NCI-H524 treated with DMSO at 0.1 percent for 48 hours (cell line): Measurements from ENCODE around the gene GGPS1.
"Not testable (repeated sequence)": the region's sequence is repeated elsewhere in the genome, so short reads cannot be mapped to it uniquely, and the experiment has no call there.

Source experiments
- DNase-seq: peaks from one replicate; lab custom pipeline; 2025; lab: John Stamatoyannopoulos, UW

GGPS1 gene

GRCh38 chr1:235339746-235340145, 11.4 kb downstream of the GGPS1 start:
- no peak for DNase-seq

- DNase-seq: no peak
Observed at GRCh38 chr1:235341334-235341733, 13.0 kb downstream of the GGPS1 start.

GRCh38 chr1:235342039-235342438, 13.7 kb downstream of the GGPS1 start:
- peak; percentile 89 for DNase-seq

- peak; percentile 59 for DNase-seq
Observed at GRCh38 chr1:235342471-235342870, 14.1 kb downstream of the GGPS1 start.

GRCh38 chr1:235343726-235344125, 15.4 kb downstream of the GGPS1 start:
- DNase-seq: no peak

- DNase-seq: no peak
Observed at GRCh38 chr1:235351441-235351840, 23.1 kb downstream of the GGPS1 start.

GRCh38 chr1:235351898-235352297, 23.5 kb downstream of the GGPS1 start:
- DNase-seq: no peak

- DNase-seq: no peak
Observed at GRCh38 chr1:235357485-235358373, 29.4 kb downstream of the GGPS1 start.

- no peak for DNase-seq
Observed at GRCh38 chr1:235358899-235359298, 30.5 kb downstream of the GGPS1 start.

- not testable (repeated sequence) for DNase-seq
Observed at GRCh38 chr1:235364189-235364588, 35.8 kb downstream of the GGPS1 start.

- DNase-seq: no peak
Observed at GRCh38 chr1:235366286-235366685, 37.9 kb downstream of the GGPS1 start.

- DNase-seq: peak; percentile 70
Observed at GRCh38 chr1:235367000-235367908, 38.9 kb downstream of the GGPS1 start, which contains the start of gene TBCE. TSS of gene TBCE (plus strand) at chr1:235367427. CDS start at chr1:235380050, 12,623 bp downstream.

GRCh38 chr1:235368428-235368827, 40.1 kb downstream of the GGPS1 start:
- DNase-seq: no peak

- DNase-seq: no peak
Observed at GRCh38 chr1:235369802-235370201, 41.4 kb downstream of the GGPS1 start.

- no peak for DNase-seq
Observed at GRCh38 chr1:235375919-235376605, 47.7 kb downstream of the GGPS1 start.

- DNase-seq: not testable (repeated sequence)
Observed at GRCh38 chr1:235378134-235378735, 49.9 kb downstream of the GGPS1 start.

- DNase-seq: not testable (repeated sequence)
Observed at GRCh38 chr1:235381955-235382739, 53.8 kb downstream of the GGPS1 start.

GRCh38 chr1:235385633-235386032, 57.3 kb downstream of the GGPS1 start:
- not testable (repeated sequence) for DNase-seq

GRCh38 chr1:235391874-235392273, 63.5 kb downstream of the GGPS1 start:
- DNase-seq: no peak
